ENCODE results near the gene CYP17A1.
"Not testable (repeated sequence)": the region's sequence is repeated elsewhere in the genome, so short reads cannot be mapped to it uniquely, and the experiment has no call there.

The CYP17A1 gene

GRCh38 chr10:102835007-102835482 is 2.2 kb downstream of the CYP17A1 start:
- peak; percentile 45 for DNase-seq

GRCh38 chr10:102834143-102834542 is 3.1 kb downstream of the CYP17A1 start:
- DNase-seq, result no peak

DNA sequence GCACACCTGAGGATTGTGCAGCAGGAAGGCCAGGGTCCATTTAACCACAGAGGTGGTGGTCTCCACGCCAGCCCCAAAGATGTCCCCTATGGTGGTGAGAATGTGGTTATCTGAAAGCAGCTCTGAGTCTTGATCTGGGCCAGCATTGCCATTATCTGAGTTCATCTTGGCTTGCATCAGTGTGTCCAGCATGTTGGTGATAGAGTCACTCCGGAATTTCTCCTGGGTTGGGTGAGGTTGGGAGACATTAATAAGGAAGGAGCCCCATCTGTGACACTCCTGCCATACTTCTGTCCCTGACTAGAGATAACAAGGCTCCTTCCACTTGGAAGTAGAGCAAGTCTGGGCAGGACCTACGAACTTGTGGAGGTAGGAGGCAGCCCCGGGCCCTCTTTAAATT is 4.2 kb downstream of the CYP17A1 start:
- no peak for DNase-seq

- no peak for DNase-seq
Observed at GRCh38 chr10:102832248-102832647, 5.0 kb downstream of the CYP17A1 start.

DNA sequence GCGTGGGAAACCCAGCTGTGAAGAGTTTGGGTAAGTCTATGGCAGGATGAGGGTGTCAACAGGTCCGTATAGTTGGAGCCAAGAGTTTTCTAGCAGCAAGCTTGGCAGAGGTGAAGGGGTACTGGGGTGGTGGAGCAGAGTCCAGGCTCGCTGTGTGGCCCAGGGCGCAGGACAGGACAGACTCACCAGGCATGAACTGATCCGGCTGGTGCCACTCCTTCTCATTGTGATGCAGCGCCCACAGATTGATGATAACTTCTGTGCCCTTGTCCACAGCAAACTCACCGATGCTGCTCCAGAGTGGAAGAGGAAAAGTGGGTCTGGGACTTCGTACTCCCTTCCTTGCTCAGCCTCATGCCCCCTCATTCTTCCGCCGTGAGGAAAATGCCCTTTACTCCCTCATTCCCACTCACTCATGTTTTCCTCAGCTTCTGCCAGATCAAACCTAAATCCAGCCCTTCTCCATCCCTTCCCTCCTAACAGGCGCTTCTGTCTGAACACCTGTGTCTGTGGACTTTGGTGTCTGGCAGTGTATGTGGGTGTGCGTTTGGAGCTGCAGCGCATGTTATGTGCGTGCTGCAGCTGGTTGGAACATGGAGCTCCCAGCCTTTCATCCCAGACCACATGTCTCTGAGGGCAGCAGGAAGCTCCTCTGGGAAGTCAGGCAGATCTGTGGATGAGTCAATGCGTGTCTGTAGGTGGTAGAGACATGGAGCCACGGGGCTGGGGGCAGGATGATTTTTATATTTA is 5.7 kb downstream of the CYP17A1 start:
- no peak for DNase-seq

GRCh38 chr10:102827597-102827975 is 9.6 kb downstream of the CYP17A1 start:
- no peak for DNase-seq

DNA sequence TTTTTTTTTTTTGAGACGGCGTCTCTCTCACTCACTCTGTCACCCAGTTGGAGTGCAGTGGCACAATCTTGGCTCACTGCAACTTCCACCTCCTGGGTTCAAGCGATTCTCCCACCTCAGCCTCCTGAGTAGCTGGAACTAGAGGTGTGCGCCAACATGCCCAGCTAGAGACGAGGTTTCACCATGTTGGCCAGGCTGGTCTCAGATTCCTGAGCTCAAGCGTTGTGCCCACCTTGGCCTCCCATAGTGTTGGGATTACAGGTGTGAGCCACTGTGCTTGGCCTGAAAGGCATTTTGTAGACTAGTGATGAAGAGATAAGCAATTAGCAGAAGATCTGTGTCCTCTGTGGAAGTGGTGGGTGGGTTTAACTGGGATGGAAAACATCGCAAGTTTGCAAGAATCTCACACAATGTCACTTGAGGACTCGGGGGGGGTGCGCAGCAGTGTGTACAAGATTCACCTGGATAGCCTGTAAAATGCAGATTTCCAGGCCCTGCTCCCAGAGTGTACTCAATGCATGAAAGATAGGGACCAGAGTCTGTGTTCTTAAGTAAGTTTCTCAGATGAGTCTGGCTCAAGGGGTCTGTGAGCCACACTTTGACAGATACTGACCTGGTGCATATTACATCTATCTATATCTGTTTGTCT is 10.9 kb downstream of the CYP17A1 start:
- DNase-seq, result no peak

- DNase-seq, result no peak
Observed at GRCh38 chr10:102824664-102825063, 12.5 kb downstream of the CYP17A1 start.

DNA sequence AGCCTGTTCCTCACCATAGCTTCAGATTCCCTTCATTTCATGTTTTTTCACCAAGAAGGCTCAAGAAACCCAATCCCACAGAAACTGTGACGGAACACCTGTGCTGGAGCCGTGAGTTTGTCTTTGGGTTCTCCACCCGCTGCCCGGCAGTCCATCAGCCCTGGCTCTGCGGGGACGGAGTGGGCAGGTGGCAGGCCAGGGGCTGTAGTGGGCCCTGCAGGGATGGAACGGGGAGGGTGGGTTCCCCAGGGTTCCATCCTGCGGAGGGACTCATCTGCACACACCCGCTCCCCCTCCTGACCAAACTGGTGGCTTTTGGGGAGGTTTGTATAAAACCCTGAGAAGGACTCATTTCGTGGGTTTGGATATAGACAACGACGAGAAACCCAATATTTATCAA is 15.0 kb downstream of the CYP17A1 start:
- no peak for DNase-seq

DNA sequence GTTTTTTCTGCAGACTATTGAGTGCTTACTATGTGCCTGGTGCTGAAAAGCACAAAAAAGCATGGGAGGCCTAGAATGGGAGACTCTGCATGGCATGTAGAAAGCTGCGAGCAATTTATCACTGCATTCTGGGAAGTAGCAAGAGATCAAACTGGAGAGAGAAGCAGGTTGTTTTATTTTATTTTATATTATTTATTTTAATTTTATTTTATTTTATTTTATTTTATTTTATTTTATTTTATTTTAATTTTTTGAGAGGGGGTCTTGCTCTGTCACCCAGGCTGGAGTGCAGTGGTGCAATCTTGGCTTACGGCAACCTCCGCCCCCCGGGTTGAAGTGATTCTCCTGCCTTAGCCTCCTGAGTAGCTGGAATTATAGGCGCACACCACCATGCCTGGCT is 17.2 kb downstream of the CYP17A1 start:
- not testable (repeated sequence) for DNase-seq

- DNase-seq, result no peak
Observed at GRCh38 chr10:102819054-102819453, 18.2 kb downstream of the CYP17A1 start.

DNA sequence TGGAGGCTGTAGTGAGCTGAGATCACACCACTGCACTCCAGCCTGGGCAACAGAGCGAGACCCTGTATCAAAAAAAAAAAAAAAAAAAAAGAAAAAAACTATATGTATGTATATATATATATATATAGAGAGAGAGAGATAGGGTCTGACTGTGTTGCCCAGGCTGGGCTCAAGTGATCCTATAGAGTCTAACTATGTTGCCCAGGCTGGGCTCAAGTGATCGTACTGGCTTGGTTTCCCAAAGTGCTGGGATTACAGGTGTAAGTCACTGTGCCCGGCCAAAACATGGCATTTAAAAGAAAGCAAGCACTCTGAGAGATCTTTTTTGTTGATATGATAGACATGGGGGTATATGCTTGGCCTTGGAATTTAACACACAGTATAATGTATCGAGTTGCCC is 20.0 kb downstream of the CYP17A1 start:
- DNase-seq, result no peak

- no peak for DNase-seq
Observed at GRCh38 chr10:102815790-102816549, 21.2 kb downstream of the CYP17A1 start.

DNA sequence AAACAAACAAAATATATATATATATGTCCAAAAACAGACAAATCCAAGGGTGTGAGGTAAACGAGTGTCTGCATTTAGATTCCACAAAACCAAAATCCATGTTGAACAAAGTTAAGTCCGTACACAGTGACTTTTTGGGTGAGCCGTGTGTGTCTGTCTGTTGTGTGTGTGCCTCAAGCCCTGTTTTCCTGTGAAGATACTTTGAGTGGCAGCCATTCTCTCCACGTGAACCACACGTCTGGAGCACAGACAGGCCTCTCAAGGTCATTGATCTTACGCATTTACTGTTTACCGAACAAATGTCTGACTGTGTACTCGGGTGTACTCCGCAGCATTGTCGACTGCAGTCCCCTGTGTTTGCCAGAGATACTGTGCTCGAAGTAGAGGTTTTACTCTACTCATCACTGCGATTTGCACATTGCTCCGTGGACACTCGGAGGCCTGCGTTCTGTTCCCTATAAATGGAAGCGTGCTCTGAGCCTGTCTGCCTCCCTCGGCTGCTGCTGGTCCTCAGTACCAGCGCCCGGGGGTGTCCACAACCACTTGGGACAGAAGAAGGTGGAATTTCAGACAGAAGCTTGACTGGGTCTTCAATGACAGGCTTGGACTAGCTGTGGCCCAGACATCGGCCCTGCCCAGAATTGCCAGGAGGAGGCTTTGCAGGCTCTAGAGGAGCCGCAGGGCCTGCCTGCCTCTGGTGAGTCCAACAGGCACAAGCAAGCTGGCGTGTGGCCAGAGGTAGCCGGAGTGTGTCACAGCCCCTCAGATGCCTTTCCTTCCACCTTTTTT is 22.1 kb downstream of the CYP17A1 start:
- no peak for DNase-seq

- no peak for DNase-seq
Observed at GRCh38 chr10:102814453-102814871, 22.8 kb downstream of the CYP17A1 start.

DNA sequence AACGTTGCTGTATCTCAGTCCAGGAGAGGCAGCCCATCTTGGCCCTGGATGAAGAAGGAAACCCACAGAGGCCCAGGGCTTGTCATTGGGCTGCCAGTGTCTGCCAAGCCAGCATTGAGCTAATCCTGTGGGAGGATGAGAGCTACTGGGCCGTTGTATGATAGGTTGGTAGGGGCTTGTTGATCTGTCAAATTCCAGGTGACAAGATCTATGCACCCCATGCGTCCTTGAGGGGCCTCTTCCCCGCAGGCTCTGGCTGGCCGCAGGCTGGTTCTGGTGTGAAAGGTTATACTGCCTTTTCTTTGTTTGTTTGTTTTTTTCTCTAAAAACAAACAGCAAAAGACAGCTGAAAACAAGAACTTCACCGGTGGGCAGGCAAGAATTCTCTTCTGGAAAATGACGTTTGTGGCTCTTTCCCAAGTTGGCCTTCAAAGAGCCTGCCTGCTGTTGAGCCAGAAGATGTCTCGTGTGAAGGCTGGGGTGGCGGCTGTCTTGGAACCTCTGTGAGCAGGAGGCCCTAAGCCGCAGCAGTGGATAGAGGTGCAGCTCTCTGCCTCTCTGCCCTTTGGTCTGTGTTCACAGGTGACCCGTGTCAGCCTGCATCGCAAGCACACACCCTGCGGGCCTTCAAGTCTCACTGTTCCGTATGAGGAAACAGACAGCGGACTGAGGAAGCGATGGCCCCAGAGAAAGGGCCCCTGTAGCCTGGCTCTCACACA is 23.3 kb downstream of the CYP17A1 start:
- DNase-seq, result no peak

DNA sequence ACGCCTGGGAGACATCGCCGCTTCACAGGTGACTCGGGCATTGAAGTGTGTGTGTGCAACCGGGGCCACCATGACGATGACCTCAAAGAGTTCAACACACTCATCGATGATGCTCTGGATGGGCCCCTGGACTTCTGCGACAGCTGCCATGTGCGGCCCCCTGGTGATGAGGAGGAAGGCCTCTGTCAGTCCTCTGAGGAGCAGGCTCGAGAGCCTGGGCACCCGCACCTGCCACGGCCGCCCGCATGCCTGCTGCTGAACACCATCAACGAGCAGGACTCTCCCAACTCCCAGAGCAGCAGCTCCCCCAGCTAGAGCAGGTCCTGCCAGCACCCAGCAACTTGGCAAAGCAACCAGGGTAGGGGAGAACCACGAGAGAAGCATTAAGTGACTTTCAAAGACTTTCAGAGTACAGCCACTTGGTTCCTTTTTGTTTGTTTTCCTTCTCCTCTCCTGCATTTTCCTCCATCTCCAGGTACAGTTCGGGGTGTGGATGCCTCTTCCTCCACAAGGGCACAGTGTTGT is 24.1 kb downstream of the CYP17A1 start:
- no peak for DNase-seq

DNA sequence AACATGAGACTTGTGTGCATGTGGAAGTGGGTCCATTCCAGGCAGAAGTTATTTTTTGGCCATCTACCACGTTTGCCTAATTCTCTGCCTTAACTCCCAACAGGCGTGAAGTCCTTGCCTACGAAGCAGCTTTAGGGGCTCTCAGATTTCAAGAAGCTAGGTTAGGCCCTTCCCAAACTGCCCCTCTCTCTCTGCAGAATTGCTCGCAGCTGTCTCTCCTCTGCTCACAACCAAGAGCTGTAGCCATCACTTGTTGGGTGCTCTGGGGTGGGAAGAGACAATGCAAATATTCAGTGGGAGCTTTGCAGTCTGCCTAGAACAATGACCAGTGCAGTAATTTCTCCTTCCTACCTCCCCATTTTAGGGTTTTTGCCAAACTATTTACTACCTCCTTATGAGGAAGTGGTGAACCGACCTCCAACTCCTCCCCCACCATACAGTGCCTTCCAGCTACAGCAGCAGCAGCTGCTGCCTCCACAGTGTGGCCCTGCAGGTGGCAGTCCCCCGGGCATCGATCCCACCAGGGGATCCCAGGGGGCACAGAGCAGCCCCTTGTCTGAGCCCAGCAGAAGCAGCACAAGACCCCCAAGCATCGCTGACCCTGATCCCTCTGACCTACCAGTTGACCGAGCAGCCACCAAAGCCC is 24.9 kb downstream of the CYP17A1 start:
- DNase-seq, result no peak

GRCh38 chr10:102811346-102811745 is 25.9 kb downstream of the CYP17A1 start:
- no peak for DNase-seq

DNA sequence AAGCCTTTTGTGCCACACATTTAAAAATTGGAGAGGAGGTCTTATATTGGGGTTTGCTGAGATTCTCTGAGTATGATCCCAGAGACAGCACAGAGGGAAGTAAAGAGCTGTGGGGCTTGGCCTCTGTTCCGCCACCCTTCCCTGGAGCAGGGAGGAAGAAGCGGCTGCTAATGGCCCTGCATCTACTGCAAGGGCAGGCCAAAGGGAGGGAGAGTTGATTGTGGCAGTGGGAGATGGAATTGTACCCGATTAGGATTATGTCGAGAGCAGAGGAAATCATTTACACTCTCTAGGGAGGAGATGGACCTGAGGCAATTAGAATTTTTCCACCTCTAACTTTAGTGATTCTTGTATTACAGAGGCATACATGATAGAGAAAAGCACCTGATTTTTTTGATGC is 28.8 kb downstream of the CYP17A1 start:
- DNase-seq, result no peak

DNA sequence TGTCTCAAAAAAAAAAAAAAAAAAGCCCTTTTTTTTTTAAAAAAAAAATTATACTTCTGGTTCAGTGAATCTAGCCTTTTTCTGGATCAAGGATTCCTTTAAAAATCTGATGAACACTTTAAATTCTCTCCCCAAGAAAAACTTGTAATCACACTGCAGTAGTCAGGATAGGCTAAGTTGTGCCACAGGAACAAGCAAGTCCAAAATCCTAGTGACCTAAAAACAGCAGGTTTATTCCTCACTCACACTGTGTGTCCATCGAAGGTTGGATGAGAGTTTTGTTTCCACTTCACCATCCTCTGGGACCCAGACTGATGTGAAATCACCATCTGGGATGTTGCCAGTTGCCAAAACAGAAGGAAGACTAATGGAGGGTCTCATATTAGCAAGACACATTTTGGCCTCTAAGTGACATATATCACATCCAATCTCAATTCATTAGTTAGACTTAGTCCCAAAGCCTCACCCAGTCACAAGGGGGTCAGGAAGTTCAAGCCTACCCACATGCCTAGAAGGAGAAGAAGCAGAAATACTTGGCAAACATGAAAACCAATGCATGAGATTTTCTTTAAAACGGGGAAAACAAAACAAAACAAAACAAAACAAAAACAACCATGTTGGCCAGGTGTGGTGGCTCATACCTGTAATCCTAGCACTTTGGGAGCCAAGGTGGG is 32.7 kb downstream of the CYP17A1 start:
- DNase-seq, result no peak

Data from amniotic stem cell (primary cell).